ENCODE data around the gene SNRPF. TPM values are rescaled to one million over a fixed set of nuclear protein-coding genes. Genes with fewer than 3 reads are reported as not detected.

Gene SNRPF
- polyA plus RNA-seq, 2 of the 4 experiments (the other 2 are of a cell fraction), result 66.3 to 204 TPM

GRCh38 chr12:95890958-95891357, 32.2 kb downstream of the SNRPF start:
- no peak overlapping the region for H3K4me2 ChIP-seq
- CTCF ChIA-PET, result interaction anchor here (1.2 kb wide), 1 partner anchor 14 kb away, joined by 3 read pairs; no protein-coding TSS in a partner anchor
- H3K9me3 ChIP-seq, result peaks cover 9% of the 10 kb centered on the region; the same call in 2 of the 3 replicates
- DNase-seq (ENCODE audit: low read depth in 1 of 2, low spot score in 1 of 2), result no peak
- peak; percentile 13 for FAIRE-seq
- no peaks in the 10 kb centered on the region for H3K4me1 ChIP-seq
- no peak for TF ChIP-seq REST (IDR thresholded peaks at IDR 0.05)
- no peak for TF ChIP-seq RNF2 (IDR thresholded peaks at IDR 0.05; ENCODE audit: borderline replicate concordance, low read depth)
- TF ChIP-seq PHF8 (IDR thresholded peaks at IDR 0.05; ENCODE audit: borderline replicate concordance, low read depth), result no peak
- TF ChIP-seq MAX (IDR thresholded peaks at IDR 0.05), result no peak
- TF ChIP-seq CBX8 (IDR thresholded peaks at IDR 0.05), result no peak
- TF ChIP-seq, protein P1, sequence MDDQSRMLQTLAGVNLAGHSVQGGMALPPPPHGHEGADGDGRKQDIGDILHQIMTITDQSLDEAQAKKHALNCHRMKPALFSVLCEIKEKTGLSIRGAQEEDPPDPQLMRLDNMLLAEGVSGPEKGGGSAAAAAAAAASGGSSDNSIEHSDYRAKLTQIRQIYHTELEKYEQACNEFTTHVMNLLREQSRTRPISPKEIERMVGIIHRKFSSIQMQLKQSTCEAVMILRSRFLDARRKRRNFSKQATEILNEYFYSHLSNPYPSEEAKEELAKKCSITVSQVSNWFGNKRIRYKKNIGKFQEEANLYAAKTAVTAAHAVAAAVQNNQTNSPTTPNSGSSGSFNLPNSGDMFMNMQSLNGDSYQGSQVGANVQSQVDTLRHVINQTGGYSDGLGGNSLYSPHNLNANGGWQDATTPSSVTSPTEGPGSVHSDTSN (IDR thresholded peaks at IDR 0.05), result no peak
- TF ChIP-seq RCOR1 (IDR thresholded peaks at IDR 0.05; ENCODE audit: low read depth, low read length), result no peak
- TF ChIP-seq HOXB13 (CRISPR knock-in tag; IDR thresholded peaks at IDR 0.05; ENCODE audit: low read depth), result no peak
- no peak for TF ChIP-seq ELK1 (IDR thresholded peaks at IDR 0.05; ENCODE audit: low read depth, low read length)
- TF ChIP-seq CEBPB (IDR thresholded peaks at IDR 0.05), result no peak
- TF ChIP-seq MYC (IDR thresholded peaks at IDR 0.05; ENCODE audit: borderline replicate concordance, low read length), result no peak
- TF ChIP-seq HDAC2 (IDR thresholded peaks at IDR 0.05), result no peak
- TF ChIP-seq, protein P2, sequence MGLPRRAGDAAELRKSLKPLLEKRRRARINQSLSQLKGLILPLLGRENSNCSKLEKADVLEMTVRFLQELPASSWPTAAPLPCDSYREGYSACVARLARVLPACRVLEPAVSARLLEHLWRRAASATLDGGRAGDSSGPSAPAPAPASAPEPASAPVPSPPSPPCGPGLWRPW (IDR thresholded peaks at IDR 0.05), result no peak
- no peak for ATAC-seq
- 63% methylated on average over 3 of the region's 3 CpGs for WGBS (ENCODE audit: missing lambda C conversion rate)
- H3K4me3 ChIP-seq, result no peak overlapping the region
- POLR2A ChIA-PET, result interaction anchor here (1.8 kb wide), 1 partner anchor 52 kb away, joined by 5 read pairs; the partner anchor contains the start of genes AMDHD1 and CCDC38
- H3K27ac ChIP-seq, result no peak overlapping the region

DNA sequence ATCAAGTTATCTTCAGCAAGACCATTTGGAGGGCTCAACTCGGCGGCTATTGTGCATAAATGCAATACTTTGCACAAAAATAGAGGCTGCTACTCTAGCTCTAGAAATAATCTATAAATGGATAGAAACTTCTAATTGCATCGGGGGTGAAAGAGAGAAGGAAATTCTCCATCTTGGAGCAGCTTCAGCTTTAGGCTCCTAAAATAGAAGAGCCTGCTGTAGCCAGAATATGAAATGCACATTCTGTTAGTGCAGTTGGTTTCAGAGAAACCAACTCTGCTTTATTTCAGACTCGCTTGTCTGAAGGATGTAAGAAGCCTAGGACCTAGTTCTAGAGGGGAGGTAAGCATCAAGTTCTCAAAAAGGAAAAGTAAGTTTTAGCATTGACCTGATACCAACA, 38.1 kb downstream of the SNRPF start:
- FAIRE-seq (peak; percentile 65), DNase-seq (ENCODE audit: low read depth in 1 of 2, low spot score in 1 of 2) (no peak), ATAC-seq (no peak)
- CTCF ChIA-PET, result interaction anchor here (1.2 to 4.1 kb wide), 2 partner anchors 21 to 47 kb away, joined by 3 to 16 read pairs; no protein-coding TSS in a partner anchor
- Histone ChIP-seq H3K4me3 (no peak overlapping the region), H3K4me1 (no peaks in the 10 kb centered on the region), H3K9me3 (peaks cover 9% of the 10 kb centered on the region; the same call in 2 of the 3 replicates), H3K27ac (no peak overlapping the region), H3K4me2 (no peak overlapping the region)
- POLR2A ChIA-PET, result no interaction called here
- TF ChIP-seq TFCP2L1 (CRISPR knock-in tag; IDR thresholded peaks at IDR 0.05) (no peak), BCL3 (IDR thresholded peaks at IDR 0.05) (no peak), NPAS2 (CRISPR knock-in tag; IDR thresholded peaks at IDR 0.05; ENCODE audit: borderline replicate concordance) (no peak), MYC (IDR thresholded peaks at IDR 0.05; ENCODE audit: borderline replicate concordance, low read length) (no peak), FOXS1 (CRISPR knock-in tag; IDR thresholded peaks at IDR 0.05) (no peak), CEBPB (IDR thresholded peaks at IDR 0.05) (no peak), HOXB5 (CRISPR knock-in tag; IDR thresholded peaks at IDR 0.05) (no peak), MAFK (IDR thresholded peaks at IDR 0.05; ENCODE audit: partially characterized antibody) (no peak), FOSL2 (IDR thresholded peaks at IDR 0.05) (no peak), FOSL2 (CRISPR knock-in tag; IDR thresholded peaks at IDR 0.05) (no peak), ZFP36 (IDR thresholded peaks at IDR 0.05; ENCODE audit: borderline replicate concordance, partially characterized antibody) (no peak), FOSB (CRISPR knock-in tag; IDR thresholded peaks at IDR 0.05) (no peak), ZSCAN20 (CRISPR knock-in tag; IDR thresholded peaks at IDR 0.05) (no peak)
- TF ChIP-seq, protein P1 (IDR thresholded peaks at IDR 0.05), result no peak
- TF ChIP-seq, protein P3, sequence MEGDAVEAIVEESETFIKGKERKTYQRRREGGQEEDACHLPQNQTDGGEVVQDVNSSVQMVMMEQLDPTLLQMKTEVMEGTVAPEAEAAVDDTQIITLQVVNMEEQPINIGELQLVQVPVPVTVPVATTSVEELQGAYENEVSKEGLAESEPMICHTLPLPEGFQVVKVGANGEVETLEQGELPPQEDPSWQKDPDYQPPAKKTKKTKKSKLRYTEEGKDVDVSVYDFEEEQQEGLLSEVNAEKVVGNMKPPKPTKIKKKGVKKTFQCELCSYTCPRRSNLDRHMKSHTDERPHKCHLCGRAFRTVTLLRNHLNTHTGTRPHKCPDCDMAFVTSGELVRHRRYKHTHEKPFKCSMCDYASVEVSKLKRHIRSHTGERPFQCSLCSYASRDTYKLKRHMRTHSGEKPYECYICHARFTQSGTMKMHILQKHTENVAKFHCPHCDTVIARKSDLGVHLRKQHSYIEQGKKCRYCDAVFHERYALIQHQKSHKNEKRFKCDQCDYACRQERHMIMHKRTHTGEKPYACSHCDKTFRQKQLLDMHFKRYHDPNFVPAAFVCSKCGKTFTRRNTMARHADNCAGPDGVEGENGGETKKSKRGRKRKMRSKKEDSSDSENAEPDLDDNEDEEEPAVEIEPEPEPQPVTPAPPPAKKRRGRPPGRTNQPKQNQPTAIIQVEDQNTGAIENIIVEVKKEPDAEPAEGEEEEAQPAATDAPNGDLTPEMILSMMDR (IDR thresholded peaks at IDR 0.05), result no peak
- WGBS (ENCODE audit: missing lambda C conversion rate), result 74% methylated on average over 4 of the region's 4 CpGs

All from A549 (cell line).